HG03439 (cell line): ENCODE data around the gene DAPK2.

Experiments
- ATAC-seq: cut with Tn5 transposase; IDR thresholded peaks from one replicate; pipeline ENCODE4 v1.9.1; 2021; ENCODE audit warnings: mild to moderate bottlenecking, moderate library complexity; ENCODE audit not compliant: unreplicated experiment

DAPK2 gene

DNA sequence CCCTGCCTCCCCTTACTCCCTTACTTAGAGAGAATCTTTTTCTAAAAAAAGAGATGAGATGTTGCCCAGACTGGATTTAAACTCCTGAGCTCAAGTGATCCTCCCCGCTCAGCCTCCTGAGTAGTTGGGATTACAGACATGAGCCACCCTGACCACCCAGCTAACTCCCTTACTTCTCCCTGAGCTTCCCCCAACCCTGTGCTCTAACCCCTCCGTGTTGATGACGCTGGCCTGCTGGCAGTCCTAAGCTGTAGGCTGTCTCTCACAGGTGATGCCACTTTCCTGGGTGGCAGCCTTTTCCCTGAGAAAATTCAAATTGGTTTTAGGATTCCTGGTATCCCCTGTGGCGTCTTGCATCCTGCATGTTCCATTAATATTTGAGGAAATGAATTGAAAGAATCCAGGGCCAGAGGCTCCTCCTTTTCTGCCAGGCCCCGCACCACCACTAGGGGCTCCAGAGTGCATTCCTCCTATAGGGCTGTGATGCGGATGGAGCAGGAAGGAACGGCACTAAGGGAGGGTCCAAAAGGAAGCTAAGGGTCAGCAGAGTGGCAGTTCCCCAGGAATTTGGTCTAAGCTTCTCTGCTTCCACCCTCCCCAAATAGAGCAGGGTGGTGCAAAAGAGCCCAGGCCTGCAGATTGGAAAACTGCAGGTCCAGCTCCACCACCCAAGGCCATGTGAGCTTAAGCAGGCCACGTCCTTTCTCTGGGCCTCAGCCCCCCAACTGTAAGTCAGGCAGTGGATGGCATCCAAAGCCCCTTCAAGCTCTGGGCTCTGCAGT lies 101.1 kb downstream of the DAPK2 start:
- ATAC-seq, result no peak

DNA sequence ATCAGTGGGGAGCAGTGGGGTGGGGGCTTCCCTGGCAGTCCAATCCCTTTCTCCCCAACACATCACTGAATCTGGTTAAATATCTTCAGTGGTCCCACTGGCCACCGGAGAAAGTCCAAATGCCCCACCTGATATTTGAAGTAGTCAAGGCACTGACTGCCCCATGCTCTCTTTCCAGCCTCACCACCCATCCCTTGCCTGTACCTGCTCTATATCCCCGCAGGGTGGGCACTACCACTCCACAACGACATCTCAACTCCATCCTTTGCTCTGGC lies 101.7 kb downstream of the DAPK2 start:
- no peak for ATAC-seq

- ATAC-seq, result no peak
These were observed 102.2 kb downstream of the DAPK2 start for GRCh38 chr15:63943829-63944680.

DNA sequence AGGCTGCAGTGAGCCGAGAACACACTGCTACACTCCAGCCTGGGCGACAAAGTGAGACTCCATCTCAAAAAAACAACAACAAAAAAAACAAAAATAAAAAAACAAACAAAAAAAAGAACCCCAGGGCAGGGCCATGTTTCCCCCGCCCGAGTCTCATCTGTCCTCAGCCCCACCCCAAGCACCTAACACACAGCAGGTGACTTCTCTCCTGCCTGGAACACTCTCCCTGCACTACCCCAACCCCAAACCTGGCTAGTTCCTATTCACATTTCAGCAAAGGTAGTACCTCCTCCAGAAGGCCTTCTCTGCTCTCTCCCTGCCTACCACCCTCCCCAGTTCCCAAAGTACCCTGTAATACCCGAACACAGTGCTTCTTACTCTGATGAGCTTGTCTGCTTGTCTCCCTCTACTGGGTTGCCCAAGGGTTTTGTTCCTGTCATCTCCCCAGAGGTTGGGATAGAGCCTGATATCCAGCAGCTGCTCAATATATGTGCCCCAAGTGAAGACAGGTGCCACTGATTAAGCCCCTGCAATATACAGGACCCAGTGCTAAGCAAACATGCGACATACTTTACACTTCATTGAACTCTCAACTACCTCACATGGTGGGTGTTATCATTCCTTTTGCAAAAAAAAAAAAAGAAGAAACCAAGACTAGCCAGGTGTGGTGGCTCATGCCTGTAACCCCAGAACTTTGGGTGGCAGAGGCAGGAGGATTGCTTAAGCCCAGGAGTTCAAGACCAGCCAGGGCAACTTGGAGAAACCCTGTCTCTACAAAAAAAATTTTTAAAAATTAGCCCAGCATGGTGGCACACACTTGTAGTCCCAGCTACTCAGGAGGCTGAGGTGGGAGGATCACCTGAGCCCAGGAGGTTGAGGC lies 103.6 kb downstream of the DAPK2 start:
- no peak for ATAC-seq

GRCh38 chr15:63941698-63942465 lies 104.4 kb downstream of the DAPK2 start:
- no peak for ATAC-seq

GRCh38 chr15:63940966-63941620 lies 105.2 kb downstream of the DAPK2 start:
- no peak for ATAC-seq

- ATAC-seq, result no peak
These were observed 106.7 kb downstream of the DAPK2 start for GRCh38 chr15:63939531-63940130.

DNA sequence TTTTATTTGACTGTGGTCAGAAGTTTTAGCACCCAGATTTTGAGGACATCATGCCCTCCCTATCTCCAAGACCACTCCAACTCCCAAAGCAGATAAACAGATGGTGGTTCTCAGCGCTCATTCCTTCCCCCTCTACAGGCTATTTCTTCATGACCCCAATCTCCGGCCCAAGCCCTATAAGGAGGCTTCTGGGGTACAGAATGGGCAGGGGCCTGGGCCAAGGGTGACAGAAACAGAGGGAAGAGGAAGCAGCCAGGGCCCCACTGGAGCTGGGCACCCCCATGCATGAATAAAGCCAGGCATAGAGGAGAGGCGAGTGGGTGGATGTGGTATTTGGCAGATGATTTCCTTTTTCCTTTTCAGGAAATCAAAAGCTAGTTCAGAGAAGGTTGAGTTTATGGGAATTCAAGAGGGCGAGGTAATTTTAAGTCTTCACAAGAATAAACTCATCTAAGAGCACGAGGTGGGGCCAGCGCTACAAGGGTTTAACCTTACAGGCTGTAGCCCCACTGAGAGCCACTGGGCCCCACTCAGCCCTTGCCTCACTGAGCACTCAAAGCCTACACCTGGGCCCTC lies 107.7 kb downstream of the DAPK2 start:
- no peak for ATAC-seq

DNA sequence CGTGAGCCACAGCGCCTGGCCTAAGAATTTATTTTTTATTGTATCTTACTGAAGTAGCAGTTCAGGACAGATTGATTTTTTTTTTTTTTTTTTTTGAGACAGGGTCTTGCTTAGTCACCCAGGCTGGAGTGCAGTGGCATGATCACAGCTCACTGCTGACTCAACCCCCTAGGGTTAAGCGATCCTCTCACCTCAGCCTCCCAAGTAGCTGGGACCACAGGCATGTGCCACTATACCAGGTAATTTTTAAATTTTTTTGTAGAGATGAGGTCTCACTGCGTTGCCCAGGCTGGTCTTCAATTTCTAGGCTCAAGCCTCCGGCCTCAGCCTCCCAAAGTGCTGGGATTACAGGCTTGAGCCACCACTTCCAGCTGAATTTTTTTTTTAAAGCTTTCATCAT lies 112.8 kb downstream of the DAPK2 start:
- no peak for ATAC-seq

DNA sequence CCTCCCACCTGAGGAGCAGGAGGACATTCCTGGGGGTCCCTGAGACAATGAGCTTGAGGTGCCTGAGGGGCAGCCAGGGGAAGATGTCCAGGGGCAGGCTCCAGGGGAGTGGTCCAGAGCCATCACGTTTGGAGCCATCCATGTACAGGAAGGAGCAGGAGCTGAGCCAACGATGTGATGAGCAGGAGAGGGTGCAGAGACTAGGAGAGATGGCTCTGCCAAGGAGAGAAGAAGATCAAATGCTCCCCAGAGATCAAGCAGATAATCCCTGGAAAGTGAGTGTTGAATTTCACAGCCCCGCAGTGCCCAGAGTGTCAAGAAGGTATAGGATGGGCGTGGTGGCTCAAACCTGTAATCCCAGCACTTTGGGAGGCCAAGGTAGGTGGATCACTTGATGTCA lies 114.7 kb downstream of the DAPK2 start:
- no peak for ATAC-seq

DNA sequence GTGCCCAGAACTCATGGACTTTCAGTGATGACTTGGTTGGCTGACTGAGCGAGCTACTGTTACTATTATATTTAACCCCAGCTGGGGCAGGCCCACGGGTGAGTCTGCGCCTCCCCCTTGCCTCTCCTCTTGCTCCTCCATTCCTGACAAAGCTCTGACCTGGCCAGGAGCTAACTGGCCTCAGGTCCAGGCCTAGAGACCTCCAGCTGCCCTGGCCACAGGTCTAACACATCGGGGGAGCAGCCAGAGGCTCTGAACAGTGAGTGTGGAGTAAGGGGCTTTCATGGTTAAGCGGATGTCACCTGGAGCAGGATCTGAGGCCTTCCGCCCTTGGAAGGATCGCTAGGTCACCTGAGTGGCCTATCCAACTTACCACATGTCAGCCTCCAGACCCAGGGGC lies 116.3 kb downstream of the DAPK2 start:
- ATAC-seq, result no peak

DNA sequence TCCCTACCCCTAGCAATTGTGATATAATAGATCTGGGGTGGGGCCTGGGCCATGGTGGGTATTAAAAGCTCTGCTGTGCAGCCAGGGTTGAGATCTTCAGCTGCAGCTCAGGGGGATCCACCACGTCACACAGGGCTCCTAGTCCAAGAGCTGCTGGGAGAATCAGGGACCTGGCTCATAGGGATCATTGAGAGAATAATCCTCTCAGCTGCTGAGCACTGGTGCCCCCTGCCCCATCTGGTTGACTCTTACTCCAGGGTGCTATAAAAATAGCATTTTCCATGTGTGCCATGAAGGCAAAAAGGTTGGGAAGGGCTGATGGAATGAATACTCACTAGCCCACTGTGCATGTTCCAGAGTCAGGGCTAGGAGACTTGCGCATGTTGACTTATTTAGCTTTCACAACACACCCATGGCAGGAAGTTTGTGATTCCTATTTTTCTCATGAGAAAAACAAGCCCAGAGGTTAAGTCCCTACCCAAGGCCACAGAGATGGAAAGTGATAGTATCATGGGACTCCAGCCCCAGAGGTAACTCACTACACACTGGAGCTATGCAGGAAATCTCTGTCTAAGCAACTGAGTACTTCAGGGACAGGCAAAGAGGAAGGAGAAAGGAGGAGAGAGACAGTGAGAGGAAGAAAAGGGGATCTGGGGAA lies 118.0 kb downstream of the DAPK2 start:
- ATAC-seq, result no peak

DNA sequence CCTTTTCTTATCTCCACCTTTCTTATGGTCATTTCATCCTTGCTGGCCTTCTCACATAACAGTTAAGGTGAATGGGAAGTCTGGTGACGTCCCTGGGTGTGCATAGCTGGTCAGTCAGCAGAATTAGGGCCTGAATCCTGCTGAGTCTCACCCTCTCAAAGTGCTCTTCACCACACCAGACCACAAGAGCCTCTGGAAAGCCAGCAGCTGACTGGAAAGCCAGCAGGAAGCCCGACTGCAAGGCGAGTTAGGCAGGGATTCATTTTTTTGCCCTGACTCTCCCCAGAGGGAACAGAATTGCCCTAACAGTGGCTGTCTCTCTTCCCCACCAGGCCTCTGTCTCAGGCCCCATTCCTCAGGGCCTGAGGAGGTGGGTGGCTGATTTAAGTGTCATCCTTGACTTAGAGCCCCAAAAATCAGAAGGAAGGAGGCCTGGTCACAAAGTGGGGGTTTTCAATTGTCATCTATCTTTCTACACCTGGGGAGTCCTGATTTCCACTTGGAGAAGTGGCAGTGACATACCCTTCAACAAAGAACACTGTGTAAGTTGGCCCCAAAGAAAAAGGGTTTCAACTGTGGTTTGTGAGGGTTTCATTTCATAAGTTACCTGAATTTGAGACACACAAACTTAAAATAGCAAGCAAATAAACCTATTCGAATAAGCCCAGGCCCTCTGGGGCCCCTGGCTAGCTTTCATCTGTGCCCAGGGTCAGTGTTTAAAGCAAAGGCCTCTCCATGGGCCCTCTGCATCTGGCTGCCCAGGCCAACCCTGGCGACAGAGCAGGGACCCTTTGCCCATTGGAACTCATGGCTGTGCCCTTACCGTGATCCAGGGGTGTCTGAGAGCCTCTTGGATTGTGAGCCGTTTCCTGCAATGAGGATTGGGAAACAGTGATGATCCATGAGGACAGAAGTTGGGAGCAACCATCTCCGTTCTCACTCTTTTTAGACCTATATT lies 122.0 kb downstream of the DAPK2 start:
- no peak for ATAC-seq

DNA sequence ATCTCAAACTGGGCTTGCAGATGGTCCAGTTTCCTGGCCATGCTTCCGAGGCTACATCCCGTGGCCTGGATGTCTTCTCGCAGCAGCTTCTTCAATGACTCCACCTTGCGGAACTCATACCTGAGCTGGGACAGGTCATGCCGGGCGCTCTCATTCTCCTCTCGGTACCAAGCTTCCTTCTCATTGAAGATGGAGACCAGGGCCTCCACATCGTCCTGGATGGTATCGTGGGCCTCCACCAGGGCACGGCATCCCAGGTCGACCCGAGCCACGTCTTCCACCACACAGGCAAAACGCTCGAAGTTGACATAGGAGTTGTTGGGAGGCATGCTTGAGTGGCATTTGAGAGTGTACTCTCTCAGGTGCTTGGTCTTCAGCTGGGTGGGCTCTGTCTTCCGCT lies 123.4 kb downstream of the DAPK2 start:
- ATAC-seq, result no peak

- ATAC-seq, result no peak
These were observed 123.9 kb downstream of the DAPK2 start for GRCh38 chr15:63922261-63922904.

DNA sequence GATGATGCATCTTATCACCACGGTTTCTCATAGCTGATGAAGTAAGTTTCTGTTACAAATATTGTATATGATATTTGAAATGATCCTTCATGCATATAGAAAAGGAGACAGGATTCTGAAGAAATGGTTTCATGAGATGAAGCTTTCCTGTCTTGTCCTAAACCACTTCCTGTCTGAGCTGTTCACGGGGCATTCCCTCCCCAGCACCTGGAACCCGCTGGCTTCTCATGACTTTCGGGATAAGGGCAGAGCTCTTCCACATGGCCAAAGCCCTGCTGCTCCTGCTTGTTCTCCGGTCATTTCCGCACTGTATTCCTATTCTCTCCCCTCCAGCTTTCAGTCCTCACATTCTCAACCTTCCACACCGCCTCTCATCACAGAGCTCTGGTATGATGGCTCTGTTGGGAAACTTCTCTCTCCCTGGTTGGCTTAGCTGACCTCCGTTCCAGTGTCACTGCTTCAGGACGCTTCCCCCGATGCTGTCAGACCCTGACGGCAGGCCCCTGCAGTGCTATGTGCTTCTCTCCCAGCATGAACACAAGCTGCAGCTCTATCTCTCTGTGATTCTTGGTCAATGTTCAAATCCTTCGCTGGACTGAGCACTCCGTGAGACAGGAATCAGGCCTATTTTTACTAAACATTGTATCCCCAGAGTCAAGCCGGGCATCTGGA lies 125.6 kb downstream of the DAPK2 start:
- ATAC-seq, result no peak

DNA sequence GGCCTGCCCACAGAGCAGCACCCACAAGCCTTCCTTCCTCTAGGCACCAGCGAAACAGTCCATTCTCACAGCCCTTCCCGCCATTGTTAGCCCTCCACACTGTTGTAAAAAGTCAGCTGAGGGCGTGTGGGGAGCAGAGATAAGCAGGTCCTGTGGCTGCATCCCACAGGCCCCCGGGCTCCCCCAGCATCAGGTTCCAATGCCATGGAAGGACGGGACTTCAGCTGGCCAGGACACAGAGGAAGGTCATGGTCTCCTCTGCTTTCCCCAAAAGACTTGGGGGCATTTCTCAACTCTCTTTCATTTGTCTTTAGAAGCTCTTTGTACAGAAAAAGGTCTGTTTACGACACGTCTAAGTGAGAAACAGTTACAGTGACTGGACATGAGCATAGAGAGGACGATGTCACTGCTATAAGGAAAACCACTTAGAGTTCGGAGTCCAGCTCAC lies 127.4 kb downstream of the DAPK2 start:
- ATAC-seq, result no peak
